GM12892 (cell line): Measurements from ENCODE around the gene FAM193A.

Experiments
- POLR2A ChIP-seq: IDR thresholded peaks from 2 replicates; pipeline ENCODE4 v1.6.1; 2011; ENCODE audit warnings: low read depth, low read length, control low read depth
- POLR2AphosphoS5 ChIP-seq: IDR thresholded peaks from 2 replicates; pipeline ENCODE4 v1.6.1; 2011; ENCODE audit warnings: low read depth, low read length, control low read depth
- TAF1 ChIP-seq: IDR thresholded peaks from 2 replicates; pipeline ENCODE4 v1.6.1; 2011; ENCODE audit warnings: low read depth, mild to moderate bottlenecking, control low read depth, low read length, borderline replicate concordance

GRCh38 chr4:2497324-2497723 is 39.1 kb upstream of the FAM193A start:
- TF ChIP-seq POLR2A (no peak), POLR2AphosphoS5 (no peak), TAF1 (no peak)
